A204.1 (cell line): Measurements from ENCODE around the gene SGF29.
"Not testable (repeated sequence)": the region's sequence is repeated elsewhere in the genome, so short reads cannot be mapped to it uniquely, and the experiment has no call there.

Experiments
- FAIRE-seq: peaks from 2 replicates; lab custom pipeline; 2012; peaks lifted over from hg19 to GRCh38; lab: Jason Lieb, UNC

Gene SGF29

DNA sequence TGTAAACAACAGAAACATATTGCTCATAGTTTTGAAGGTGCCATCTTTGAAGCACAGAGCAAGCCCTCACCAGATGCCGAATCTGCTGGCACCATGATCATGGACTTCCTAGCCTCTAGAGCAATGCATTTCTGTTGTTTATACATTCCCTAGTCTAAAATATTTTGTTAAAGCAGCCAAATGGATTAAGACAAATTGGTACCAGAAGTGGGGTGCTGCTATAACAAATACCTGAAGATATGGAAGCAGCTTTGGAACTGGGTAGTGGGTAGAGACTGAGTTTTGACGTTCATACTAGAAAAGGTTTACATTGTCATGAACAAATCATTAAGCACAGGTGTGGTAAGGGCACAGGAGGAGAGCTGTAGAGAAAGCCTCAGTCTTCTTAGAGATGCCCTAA is 13.6 kb downstream of the SGF29 start:
- no peak for FAIRE-seq

DNA sequence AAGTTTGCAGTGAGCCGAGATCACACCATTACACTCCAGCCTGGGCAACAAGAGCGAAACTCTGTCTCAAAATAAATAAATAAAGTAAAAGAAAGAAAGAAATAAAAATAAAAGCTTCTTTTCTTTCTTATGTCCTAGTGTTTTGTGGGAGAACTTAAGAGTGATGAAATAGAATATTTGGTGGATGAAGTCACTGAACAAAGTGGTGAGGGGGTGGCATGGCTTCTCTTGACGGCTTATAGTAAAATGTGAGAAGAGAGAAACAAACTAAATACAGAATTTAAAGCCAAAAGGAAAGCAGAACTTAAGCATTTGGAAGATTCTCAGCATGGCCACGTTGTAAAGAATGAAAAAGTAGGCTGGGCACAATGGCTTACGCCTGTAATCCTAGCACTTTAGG is 15.3 kb downstream of the SGF29 start:
- no peak for FAIRE-seq

DNA sequence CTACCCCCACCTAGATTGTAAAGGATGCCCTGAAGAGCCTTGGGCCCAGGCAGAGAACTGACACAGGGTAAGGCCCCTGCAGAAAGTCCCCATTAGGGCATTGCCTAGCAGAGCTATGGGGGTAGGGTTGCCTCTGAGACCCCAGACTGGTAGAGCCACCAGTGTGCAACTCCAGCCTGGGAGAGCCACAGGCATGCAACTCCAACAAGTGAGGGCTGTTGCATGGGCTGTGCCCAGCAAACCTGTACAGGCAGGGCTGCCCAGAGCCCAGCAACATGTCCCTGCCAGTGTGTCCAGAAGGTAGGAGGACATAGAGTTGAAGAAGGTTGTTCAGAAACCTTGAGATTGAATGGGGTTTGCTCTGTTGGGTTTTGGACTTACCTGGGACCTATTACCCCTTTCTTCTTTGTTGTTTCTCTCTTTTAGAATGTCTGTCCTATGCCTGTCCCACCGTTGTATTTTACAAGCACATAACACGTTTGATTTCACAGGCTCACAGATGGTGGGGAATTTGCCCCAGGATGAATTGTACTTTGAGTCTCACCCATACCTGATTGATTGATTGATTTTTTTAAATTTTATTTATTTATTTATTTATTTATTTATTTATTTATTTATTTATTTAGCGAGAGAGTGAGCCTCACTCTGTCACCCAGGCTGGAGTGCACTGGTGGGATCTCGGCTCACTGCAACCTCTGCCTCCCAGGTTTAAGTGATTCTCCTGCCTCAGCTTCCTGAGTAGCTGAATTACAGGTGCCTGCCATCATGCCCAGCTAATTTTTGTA is 16.4 kb downstream of the SGF29 start:
- no peak for FAIRE-seq

DNA sequence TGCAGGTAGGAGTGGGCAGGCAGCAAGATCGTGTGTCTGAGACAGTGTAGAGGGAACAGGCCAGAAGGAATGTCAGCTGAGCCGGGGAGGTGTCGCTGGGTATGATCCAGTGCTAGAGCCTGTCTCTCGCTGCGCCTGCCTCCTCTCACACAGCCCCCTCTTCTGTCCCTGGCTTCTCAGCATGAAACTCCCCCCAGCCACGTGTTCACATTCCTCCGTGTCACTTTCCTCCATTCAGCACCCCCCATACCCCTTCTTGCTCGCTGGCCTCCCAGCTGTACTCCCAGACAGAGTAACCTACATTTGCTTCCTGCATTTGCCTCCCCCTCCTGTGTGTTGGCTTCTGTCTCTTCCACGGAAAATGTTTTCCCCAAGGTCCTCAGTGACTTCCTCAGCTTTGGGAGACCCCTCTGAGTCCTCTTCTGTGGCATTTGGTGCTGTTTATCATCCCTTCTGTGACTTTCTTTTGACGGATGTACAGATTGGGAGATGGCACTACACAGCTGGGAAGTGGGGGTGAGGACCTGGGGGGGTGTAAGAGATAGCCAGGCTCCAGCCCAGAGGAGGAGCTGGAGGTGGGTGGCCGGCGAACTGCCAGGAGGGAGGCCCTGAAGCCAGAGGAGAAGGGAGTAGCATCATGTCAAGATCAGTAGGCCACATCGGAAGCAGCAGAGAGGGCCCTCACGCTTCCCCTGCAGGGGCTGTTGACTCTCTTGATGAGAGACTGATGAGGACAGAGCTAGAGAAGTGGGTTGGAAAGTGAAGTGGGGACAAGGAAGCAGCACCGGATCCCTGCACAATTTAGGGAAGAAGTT is 19.2 kb downstream of the SGF29 start:
- no peak for FAIRE-seq

DNA sequence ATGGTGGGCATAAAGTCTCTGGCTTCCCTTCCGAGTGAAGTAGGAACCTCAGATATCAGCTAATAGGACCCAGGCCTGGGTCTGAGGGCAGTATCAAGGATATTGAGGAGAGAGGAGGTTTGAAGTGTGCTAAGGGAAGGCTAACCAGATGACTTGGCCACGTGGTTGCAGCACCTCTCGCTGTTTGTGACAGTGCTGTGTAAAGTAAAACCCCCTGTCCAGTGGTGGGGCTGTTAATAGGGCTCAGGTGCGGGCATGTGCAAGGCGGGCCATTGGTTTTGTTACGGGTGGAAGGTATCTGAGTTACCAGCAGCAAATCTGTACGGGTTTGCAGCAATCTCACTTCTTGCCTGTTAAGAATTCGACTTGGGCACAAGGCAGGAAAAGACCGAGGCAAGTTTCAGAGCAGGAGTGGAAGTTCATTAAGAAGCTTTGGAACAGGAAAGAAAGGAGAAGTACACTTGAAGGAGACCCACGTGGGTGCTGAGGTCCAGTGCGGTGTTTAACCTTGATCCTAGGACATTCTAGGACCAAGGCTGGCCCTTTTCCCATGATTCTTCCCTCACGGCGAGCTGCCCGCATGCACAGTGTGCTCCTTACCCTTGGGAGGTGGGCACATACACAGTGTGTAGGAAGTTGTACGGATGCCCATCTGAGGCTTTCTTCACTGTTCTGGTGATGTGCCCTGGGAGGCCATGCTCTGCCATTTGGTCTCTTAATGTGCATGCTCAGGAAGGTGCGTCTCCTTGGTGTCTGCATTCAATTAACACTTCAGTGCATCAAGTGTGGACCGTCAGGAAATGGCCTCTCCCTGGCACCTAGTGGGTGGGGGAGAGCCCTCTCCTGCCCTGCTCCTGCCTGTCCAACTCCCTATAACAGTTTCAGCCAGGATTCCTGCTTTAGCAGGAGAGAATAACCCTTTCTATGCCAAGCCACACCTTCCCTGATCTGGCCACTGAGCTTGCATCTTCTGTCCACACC is 20.3 kb downstream of the SGF29 start:
- no peak for FAIRE-seq

DNA sequence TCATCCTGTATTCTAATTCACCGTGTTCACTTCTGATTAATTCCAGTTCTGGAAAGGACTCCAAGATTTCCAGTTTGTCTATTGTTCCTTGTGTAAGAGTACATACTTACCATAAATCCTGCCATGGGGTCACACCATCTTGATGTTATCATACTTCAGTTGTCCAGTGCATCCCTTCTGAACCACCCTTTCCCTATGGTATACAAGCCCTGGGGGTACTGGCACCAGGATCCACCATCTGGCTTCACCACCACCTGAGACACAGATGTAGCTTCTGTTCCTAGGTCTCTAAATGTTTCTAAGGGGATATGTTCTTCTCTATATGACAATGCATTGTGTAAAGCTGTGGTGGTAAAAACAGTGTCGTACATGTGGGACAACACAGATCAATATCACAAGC is 21.2 kb downstream of the SGF29 start:
- no peak for FAIRE-seq

DNA sequence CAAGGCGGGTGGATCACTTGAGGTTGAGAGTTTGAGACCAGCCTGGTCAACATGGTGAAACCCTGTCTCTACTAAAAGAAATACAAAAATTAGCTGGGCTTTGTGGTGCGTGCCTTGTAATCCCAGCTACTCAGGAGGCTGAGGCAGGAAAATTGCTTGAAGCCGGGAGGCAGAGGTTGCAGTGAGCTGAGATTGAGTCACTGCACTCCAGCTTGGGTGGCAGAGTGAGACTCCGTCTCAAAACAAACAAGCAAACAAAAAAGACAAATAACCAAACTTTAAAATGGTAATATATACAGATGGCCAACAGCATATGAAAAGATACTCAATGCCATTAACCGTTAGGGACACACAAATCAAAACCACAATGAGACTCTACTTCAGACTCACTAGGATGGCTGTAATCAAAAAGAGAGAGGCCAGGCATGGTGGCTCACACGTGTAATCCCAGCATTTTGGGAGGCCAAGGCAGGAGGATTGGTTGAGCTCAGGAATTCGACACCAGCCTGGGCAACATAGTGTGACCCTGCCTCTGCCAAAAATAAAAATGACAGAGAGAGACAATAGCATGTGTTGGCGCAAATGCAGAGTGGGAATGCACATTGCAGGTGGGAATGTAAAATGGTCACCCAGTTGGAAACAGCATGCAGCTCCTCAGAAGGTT is 21.9 kb downstream of the SGF29 start:
- FAIRE-seq, result no peak

DNA sequence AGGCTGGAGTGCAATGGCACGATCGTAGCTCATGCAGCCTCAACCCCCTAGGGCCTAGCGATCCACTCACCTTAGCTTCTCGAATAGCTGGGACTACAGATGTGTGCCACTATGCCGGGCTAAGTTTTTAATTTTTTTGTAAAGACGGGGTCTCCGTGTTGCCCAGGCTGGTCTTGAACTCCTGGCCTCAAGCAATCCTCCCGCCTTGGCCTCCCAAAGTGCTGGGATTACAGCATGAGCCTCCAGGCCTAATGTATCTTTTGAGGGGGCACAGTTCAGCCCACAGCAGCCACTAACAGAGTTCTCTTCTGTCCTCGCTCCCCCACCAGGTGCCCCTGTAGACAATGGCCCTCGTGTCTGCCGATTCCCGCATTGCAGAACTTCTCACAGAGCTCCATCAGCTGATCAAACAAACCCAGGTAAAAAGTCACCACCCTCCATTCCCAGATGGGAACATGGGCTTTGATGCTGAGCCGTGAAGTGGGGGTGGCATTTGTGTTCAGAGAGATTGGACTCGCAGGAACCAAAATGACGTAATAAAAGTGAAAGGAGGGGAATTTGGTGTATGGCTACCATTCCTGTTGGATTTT is 27.1 kb downstream of the SGF29 start:
- FAIRE-seq, result no peak

DNA sequence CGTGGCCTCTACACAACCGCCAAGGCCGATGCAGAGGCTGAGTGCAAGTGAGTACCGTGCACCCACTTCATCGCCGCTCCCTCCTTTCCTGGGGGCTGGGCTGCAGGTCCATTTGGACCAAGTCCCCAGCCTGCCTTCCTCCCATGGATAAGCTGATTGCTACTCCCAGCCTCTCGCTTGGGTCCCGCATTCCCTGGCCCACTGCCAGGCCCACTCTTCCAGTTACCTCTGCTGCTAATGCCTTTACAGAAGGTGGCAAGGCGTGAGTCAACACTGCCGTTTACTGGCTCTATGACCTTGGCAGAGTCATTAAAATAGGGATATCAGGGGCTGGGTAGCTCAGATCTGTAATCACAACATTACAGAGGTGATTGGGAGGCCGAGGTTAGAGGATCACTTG is 32.0 kb downstream of the SGF29 start:
- no peak for FAIRE-seq

DNA sequence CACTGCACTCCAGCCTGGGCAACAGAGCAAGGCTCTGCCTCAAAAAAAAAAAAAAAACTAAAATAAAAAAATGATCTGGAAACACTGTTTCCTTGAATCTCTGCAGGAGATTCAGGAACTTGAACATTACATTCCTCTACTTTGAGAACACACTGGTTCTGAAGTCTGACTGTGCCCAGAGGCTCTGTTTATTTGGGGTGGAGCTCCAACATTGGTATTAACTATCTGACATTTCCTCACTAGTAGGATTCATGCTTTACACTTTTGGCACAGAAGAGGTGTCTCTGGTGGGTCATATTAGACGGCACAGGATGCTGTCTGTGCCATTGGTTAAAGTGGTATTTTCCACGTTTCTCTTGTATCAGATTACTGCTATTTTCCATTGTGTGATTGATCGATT is 32.7 kb downstream of the SGF29 start:
- FAIRE-seq, result no peak

DNA sequence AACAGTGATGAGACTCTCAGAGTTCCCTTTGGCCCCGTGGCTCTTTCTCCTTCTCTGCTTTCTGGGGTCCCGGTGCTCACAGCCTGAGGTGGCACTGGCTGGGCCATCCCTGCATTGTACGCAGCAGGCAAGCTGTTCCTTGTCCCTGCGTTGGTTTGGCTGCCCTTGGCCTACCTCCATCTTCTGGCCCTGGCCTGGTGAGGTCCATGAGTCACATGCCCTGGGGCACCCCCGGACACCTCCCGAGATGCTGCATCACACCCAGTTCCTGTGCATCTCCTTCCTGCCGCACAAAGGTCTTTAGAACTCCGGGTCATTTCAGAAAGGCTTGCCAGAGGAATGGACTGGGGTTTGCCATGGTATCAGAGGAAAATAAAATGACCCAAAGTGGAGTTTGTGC is 33.7 kb downstream of the SGF29 start:
- no peak for FAIRE-seq

DNA sequence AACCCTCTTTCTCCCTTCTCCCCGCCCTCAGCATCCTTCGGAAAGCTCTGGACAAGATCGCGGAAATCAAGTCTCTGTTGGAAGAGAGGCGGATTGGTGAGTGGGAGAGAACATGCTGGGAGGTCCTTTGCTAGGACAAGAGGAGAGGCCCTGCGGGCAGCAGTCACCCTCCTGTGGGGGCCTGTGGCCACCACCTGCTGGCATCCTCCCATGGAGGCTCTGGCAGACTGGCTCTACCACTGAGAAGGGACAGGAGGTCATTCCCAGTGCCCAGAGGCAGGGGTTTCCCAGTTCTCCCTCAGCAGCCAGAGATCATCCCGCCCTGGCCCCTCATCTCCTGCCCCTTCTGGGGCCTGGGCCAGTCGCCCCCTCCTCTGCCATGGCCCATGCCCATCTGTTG is 35.3 kb downstream of the SGF29 start:
- no peak for FAIRE-seq

DNA sequence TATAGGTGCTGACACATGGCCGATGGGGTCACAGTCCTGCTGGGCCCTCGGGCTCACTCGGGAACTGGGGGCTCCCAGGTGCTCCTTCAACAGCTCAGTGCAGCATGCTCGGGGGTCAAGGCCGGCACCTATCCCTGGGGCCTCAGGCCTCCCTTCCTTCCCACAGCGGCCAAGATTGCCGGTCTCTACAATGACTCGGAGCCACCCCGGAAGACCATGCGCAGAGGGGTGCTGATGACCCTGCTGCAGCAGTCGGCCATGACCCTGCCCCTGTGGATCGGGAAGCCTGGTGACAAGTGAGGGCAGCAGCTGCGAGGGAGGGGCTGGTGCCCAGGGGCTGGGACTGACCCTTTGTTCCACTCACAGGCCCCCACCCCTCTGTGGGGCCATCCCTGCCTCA is 36.2 kb downstream of the SGF29 start:
- no peak for FAIRE-seq

DNA sequence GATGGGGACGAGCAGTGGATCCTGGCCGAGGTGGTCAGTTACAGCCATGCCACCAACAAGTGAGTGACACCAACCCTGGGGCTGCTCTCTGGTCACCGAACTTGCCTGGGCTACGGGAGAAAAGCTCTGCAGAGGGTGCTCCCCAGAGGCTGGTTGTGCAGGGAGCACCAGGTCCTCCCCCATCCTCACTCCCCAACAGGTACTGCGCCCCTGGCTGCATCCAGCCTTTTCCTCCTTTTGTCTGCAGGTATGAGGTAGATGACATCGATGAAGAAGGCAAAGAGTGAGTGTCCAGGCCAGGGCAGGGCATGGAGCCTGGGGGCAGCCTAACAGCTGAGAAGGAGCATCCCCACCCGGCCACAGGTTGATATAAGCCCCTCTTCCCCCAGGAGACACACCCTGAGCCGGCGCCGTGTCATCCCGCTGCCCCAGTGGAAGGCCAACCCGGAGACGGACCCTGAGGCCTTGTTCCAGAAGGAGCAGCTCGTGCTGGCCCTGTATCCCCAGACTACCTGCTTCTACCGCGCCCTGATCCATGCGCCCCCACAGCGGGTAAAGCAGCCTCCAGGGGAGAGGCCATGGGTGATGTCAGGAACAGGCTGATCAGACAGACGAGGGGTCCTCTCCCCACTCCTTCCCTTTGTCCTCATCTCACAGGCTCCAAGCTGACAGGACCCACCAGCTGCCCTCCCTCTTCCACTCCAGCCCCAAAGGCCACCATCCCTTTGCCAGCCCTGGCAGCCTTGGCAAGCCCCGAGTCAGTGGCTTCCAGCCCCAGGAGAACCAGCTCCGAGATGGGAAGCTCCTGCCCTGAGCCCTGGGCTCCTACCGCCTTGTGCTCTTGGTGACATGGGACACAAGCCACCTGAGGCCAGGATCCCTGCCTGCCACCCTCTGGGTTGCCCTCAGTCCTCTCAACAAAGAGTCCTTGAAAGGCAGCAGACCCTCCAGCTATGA is 36.9 kb downstream of the SGF29 start:
- FAIRE-seq, result no peak

DNA sequence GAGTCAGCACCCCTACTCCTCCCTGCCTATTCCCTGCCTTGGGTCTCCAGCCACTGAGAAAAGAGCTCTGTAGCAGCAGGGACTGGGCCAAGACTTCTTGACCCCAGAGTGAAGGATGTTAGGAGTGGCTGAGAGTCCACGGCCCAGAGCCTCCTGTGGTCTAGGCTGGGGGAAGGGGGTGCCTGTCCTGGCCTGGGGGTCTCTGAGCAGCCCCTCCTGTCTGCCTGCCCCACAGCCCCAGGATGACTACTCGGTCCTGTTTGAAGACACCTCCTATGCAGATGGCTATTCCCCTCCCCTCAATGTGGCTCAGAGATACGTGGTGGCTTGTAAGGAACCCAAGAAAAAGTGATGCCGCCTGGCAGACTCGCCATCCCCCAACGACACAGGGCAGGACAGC is 37.6 kb downstream of the SGF29 start:
- FAIRE-seq, result no peak

DNA sequence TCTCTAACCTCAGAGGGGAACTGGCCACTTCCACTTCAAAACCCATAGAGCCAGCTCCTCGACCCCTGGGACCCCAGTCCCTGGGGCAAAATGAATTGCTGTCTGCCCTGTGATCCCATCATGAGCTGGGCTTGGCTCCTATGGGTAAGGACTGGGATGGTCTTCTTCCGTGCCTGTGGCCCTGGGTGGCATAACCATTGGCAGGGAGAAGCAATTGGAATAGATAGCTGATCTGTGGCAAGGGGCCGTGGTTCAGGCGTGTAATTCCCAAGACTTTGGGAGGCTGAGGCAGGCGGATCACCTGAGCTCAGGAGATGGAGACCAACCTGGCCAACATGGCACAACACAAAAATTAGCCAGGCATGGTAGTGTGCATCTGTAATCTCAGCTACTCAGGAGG is 38.8 kb downstream of the SGF29 start:
- FAIRE-seq, result no peak

DNA sequence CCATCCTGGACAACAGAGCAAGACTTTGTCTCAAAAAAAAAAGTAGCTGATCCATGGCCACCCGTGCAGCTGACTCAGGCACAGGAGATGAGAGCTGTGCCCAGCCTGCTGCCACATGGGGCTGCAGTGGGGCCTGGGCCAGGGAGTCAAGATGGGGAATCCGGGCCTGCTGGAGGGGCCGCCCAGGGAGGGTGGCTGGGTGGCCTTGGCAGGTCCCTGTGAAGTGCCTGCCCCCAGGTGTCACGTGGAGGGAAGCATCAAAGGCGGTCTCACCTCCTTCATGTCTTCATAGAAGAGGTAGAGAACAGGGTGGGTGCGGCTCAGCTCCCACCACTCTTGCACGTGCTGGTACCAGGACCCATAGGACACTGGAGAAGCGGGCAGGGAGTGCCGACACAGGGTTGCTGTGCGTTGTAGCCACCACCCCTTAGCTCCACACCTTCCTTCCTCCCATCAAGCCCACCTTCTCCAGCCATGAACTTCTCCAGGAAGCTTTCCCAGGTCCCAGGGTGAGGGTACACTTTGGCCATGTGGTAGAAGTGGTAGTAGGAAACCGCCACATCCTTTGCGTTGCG is 39.3 kb downstream of the SGF29 start:
- no peak for FAIRE-seq

DNA sequence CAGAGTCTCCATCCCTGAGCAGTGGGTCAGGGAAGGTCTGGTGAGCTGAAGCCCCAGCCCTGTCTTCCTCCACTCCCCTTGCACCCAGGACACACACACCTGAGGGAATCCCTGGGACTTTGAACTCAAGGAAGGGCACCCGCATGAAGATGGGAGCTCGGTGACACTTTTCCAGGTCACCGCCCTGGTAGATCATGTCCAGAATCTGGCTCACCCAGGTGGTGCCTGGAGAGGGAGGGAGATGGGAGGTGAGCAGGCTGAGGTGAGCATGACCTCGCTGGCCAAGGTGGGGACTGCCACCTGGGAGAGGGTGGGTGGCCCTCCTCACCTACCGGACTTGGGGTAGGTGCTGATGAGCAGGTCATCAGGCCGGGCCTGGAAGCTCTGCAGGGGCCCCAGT is 41.7 kb downstream of the SGF29 start:
- FAIRE-seq, result not testable (repeated sequence)

DNA sequence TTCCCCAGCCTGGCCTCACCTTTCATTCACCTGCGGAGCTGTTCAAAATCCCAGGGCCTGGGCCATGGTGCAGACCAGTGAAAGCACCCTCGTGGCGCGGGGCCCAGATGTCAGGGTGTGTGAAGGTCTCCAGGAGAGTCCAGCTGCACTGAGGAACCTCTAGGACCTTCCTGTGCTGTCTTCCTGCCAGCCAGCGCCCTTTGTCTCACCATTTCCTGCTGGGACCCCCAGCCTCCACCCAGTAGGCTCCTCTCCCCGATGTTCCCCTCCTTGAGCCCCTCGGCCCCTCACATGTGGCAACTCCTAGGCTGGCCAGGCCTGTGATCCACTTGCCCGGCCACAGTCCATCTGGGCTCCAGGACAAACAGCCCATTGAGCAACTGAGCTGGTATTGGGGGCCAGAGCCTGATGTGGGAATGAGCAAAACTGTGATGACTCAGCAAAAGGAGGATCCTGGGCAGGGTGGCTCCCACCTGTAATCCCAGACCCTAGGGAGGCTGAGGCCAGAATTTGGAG is 42.5 kb downstream of the SGF29 start:
- FAIRE-seq, result no peak
